GM21529 (cell line): ENCODE results near the gene USH2A.

Experiments used
- ATAC-seq: cut with Tn5 transposase; IDR thresholded peaks from one replicate; pipeline ENCODE4 v1.9.1; 2021; ENCODE audit not compliant: unreplicated experiment

The USH2A gene

DNA sequence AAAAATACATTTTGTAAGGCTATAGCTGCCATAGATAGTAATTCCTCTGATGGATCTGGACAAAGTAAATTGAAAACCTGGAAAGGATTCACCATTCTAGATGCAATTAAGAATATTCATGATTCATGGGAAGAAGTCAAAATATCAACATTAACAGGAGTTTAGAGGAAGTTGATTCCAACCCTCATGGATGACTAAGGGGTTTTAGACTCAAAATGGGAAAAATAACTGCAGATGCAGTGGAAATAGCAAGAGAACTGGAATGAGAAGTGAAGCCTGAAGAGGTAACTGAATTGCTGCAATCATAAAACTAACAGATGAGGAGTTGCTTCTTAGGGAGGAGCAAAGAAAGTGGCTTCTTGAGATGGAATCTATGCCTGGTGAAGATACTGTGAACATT lies 625.4 kb downstream of the USH2A start:
- ATAC-seq, result no peak

- no peak for ATAC-seq
Observed at GRCh38 chr1:215794156-215794555, 629.1 kb downstream of the USH2A start.

- ATAC-seq, result no peak
Observed at GRCh38 chr1:215793180-215793579, 630.1 kb downstream of the USH2A start.

DNA sequence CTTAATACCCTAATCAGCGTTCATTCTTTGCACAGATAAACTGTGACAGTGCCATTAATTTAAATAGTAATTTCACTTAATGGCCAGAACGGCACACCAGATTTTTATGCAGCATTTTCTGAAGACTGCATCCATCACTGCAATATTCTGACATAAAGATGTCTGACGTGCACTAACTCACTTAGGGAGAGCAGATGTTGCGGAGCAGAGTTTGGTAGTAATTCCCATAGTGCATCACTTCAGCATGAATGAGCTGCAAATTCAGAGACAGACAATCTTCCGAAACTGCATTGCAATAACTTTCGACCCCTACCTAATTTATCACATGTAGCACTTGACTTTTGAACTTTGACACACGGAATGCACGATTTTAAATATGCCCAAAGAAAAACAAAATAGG lies 630.8 kb downstream of the USH2A start:
- no peak for ATAC-seq

DNA sequence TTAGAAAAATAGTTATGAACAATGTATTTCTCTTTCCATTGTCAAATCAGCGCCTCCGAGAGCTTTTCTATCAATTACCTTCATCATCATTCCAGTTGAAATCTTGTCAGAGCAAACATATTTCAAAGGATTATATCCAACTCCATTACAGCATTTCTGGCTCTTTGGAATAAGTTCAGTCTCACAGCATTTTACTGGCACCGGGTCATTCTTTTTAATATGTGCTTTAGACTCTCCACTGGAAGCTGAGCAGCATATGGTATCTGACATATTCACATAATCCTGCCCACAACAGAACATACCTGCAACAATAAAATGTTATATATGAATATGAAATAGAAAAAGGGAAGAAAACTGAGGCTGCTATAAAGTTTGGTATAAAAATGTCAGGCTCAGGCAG lies 633.3 kb downstream of the USH2A start:
- no peak for ATAC-seq

GRCh38 chr1:215786997-215787396 lies 636.3 kb downstream of the USH2A start:
- ATAC-seq, result no peak

DNA sequence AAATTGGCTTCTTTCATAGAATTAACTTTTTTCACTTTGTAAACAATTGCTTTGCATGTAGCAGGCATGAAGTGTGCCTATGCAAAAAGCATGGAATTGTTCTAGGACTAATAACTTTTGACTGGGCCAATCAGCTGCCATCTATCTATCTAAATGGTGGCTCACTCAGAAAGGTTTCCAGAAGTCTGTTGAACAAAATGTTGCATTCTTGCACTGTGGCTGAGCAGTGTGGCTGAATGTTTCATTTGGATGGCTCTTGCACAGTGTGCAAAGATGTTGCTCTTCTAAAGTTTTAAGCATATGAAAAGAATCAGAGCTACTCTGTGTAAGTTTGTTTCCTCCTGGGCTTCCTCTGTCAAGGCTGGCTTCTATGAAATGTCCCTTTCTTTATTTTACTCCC lies 642.6 kb downstream of the USH2A start:
- no peak for ATAC-seq

DNA sequence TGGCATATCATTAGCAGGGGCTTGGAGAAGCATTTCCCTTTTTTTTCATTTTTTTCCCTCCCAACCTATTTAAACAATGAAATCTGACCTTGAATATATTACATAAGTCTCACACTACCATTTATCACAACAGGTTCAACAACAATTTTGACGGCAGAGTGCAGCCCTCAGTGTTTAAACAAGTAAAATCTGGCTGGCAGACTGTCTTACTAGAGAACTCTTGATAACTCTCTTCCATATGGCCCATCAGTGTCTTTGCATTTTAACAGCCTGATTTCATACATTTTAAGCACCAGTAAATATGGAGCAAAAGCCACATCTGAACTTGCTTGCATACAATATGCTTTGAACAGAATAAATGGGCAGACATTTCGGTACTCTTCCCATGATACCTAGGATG lies 643.1 kb downstream of the USH2A start:
- no peak for ATAC-seq

- ATAC-seq, result no peak
Observed at GRCh38 chr1:215779729-215780128, 643.5 kb downstream of the USH2A start.

DNA sequence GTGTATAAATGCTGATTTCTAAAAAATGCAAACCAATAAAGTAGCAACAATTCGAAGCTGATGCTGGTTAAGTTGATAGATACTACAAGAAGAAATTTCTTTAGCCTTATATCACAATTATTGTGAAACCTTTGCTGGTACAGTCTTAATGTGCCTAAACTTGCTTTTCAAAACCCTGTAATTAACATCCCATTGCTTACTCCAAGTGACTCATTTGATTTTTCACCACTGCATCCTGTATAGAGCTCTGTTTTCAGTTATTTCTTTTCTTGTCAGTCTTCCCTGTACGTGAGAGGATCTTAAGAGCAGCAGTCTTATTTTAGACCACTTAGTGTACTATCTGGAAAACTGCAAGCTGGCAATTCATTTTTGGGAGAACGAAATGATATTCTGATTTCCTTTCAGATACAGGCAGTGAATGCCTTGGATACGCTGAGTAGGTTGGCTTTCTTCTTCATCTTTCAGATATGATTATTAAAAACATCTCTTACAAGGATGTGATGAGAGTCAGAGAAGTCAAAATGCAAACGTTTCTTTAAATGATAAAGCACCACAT lies 645.8 kb downstream of the USH2A start:
- ATAC-seq, result no peak

- no peak for ATAC-seq
Observed at GRCh38 chr1:215776336-215776735, 646.9 kb downstream of the USH2A start.

- ATAC-seq, result no peak
Observed at GRCh38 chr1:215772151-215772550, 651.1 kb downstream of the USH2A start.

DNA sequence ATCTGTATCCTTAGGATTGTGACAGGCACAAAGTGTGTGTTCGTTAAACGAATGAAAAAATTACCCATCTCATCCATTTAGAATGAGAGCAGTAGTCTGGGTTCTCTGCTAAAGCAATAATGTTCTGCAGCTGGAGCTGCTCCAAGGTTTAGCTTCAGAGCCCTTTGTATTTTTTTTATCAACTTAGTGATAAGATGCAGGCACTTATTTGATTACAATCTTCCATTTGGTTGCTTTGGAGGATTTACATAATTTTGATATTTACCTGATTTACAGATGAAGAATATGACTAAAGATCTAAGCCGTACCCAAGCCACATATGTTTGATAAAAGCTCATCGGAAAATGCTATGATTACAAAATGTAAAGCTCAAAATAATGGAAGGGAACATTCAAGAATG lies 654.9 kb downstream of the USH2A start:
- no peak for ATAC-seq

- no peak for ATAC-seq
Observed at GRCh38 chr1:215767761-215768160, 655.5 kb downstream of the USH2A start.

DNA sequence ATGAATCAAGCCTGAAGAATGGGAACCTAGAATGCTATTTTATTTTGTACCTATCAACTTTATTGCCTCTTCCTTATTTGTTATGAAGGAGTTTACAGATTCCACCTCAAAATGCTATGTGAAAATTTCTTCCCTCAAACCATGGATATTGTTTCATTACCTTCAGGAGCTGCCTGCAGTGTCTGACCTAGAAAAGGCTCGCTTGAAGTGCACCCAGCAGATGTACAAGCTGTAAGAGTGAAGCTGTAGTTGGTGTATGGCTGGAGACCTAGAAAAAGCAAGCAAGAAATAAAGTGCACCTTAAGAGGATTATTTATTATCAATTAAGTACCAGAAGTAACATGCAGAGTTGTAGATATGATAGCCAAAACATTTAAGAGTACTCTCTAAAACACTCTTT lies 656.7 kb downstream of the USH2A start:
- no peak for ATAC-seq

GRCh38 chr1:215765833-215766232 lies 657.4 kb downstream of the USH2A start:
- ATAC-seq, result no peak

DNA sequence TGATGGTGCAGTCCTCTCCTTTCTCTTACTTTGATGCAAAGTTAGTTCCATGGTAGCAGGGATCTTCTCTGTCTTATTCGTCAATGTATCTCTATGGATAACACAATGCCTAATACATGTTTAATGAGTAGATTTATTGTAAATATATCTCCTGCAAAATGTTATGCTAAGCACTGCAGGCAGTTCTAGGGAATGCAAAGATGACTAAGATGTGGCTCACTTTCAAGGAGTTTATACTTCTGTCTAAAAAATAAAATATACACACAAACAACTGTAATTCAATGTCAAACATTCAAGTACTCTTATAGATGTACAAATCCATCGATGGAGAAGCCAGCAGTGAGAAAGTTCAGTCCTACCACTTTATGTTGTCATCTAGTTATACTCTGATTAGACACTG lies 661.8 kb downstream of the USH2A start:
- no peak for ATAC-seq

DNA sequence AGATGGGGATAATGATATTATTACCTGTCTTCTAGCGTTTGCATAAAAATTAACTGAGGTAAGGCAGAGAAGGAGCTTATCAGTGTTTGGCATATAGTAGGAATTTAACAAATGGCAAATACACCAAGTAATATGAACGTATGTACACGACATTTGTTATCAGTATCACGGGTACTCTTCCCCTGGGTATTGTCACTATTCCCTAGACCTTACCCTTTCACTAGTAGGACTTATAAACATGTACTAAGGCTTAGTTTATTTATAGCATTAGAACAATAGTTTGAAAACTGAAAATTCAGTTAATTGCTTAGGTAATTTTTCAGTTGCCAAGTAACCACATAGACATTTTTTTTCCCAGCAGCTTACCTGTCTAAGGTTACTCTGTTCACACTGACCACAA lies 669.1 kb downstream of the USH2A start:
- ATAC-seq, result no peak

- ATAC-seq, result no peak
Observed at GRCh38 chr1:215749414-215749813, 673.8 kb downstream of the USH2A start.

- ATAC-seq, result no peak
Observed at GRCh38 chr1:215748431-215748830, 674.8 kb downstream of the USH2A start.

GRCh38 chr1:215744419-215744818 lies 678.8 kb downstream of the USH2A start:
- ATAC-seq, result no peak

- no peak for ATAC-seq
Observed at GRCh38 chr1:215739025-215739424, 684.2 kb downstream of the USH2A start.

DNA sequence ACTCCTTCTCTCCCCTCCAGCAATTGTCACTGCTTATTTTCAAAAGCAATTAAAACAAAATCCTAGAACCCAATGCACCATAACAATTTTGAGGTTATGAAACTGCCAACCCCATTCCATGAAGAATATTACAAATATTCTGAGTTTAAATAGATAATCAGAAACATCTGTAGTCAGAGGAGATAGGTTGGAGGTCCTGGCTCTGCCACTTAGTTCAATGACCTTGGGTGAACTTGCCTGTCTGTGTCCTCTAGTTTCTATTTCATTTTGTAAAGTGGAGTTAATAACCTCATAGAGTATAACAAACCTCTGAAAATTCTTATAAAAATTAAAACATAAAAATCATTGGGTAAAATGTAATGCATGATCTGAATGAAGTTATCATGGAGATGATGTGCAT lies 691.5 kb downstream of the USH2A start:
- no peak for ATAC-seq

GRCh38 chr1:215730600-215730999 lies 692.6 kb downstream of the USH2A start:
- no peak for ATAC-seq
